Kidney epithelial cell (primary cell): ENCODE results near the gene ARHGEF17. TPM values are rescaled to one million over a fixed set of nuclear protein-coding genes. Genes with fewer than 3 reads are reported as not detected.
"Not testable (repeated sequence)": the region's sequence is repeated elsewhere in the genome, so short reads cannot be mapped to it uniquely, and the experiment has no call there.

Experiments used
- DNase-seq: peaks from one replicate; pipeline ENCODE4 v3.0.0-alpha.2; 2010; ENCODE audit warnings: low read depth
- H3K27me3 ChIP-seq: 2 replicates; pipeline ENCODE4 v1.6.0; 2011; ENCODE audit warnings: low read length; ENCODE audit not compliant: control insufficient read depth, insufficient read depth
- H3K36me3 ChIP-seq: 2 replicates; pipeline ENCODE4 v1.5.1; 2011; ENCODE audit warnings: low read length; ENCODE audit not compliant: control insufficient read depth, insufficient read depth
- H3K4me3 ChIP-seq: 2 replicates; pipeline ENCODE4 v1.5.1; 2011; ENCODE audit warnings: low read depth, mild to moderate bottlenecking, control low read depth, low read length
- CTCF ChIP-seq: IDR thresholded peaks from 2 replicates; pipeline ENCODE4 v1.5.1; 2011; ENCODE audit warnings: mild to moderate bottlenecking, moderate library complexity, low read length, control low read depth, inconsistent platforms; ENCODE audit not compliant: insufficient read depth, poor library complexity, severe bottlenecking
- total RNA-seq: library from RNA; depleted of rRNA; stranded (reverse); fragments of >200 nt; gene quantifications from 2 replicates; pipeline ENCODE4 v1.2.3, GENCODE V29; 2015

The ARHGEF17 gene
- total RNA-seq, 1 donor from 2014 or later, result 25.5 TPM

- Histone ChIP-seq H3K36me3 (no peaks in the 10 kb centered on the region), H3K27me3 (no peaks in the 10 kb centered on the region), H3K4me3 (no peak overlapping the region)
- DNase-seq, result no peak
- TF ChIP-seq CTCF, result no peak
These were observed 39.3 kb upstream of the ARHGEF17 start for GRCh38 chr11:73268671-73269271.

- Histone ChIP-seq H3K4me3 (no peak overlapping the region), H3K27me3 (no peaks in the 10 kb centered on the region), H3K36me3 (no peaks in the 10 kb centered on the region)
- TF ChIP-seq CTCF, result no peak
- no peak for DNase-seq
These were observed 38.5 kb upstream of the ARHGEF17 start for GRCh38 chr11:73269459-73270015.

GRCh38 chr11:73270016-73270854, 37.8 kb upstream of the ARHGEF17 start:
- no peak for DNase-seq
- H3K4me3 ChIP-seq, result no peak overlapping the region
- no peaks in the 10 kb centered on the region for H3K27me3 ChIP-seq
- no peaks in the 10 kb centered on the region for H3K36me3 ChIP-seq
- no peak for TF ChIP-seq CTCF

- no peak for TF ChIP-seq CTCF
- H3K27me3 ChIP-seq, result no peaks in the 10 kb centered on the region
- H3K36me3 ChIP-seq, result no peaks in the 10 kb centered on the region
- H3K4me3 ChIP-seq, result no peak overlapping the region
- no peak for DNase-seq
These were observed 37.1 kb upstream of the ARHGEF17 start for GRCh38 chr11:73270855-73271477.

GRCh38 chr11:73271478-73271865, 36.6 kb upstream of the ARHGEF17 start:
- not testable (repeated sequence) for H3K27me3 ChIP-seq, H3K36me3 ChIP-seq, DNase-seq, H3K4me3 ChIP-seq
